ENCODE measurements around the gene LMOD2.

The LMOD2 gene

GRCh38 chr7:123687727-123688126 is 32.1 kb downstream of the LMOD2 start:
- TF ChIP-seq CTCF (IDR thresholded peaks at IDR 0.05; ENCODE audit: poor library complexity, severe bottlenecking), result no peak
- ATAC-seq (ENCODE audit: low read depth), result no peak
- H3K9me3 ChIP-seq (ENCODE audit: severe bottlenecking), result peaks cover 4% of the 10 kb centered on the region
- no peak for DNase-seq (ENCODE audit: low spot score)
- H3K4me3 ChIP-seq (ENCODE audit: severe bottlenecking), result no peak overlapping the region
- H3K36me3 ChIP-seq (ENCODE audit: low read depth), result peaks cover 77% of the 10 kb centered on the region
- H3K4me1 ChIP-seq (ENCODE audit: insufficient read depth, poor library complexity, severe bottlenecking), result no peaks in the 10 kb centered on the region
- no peak overlapping the region for H3K27ac ChIP-seq (ENCODE audit: poor library complexity, severe bottlenecking)
- H3K27me3 ChIP-seq (ENCODE audit: insufficient read depth, poor library complexity, severe bottlenecking), result no peaks in the 10 kb centered on the region

DNA sequence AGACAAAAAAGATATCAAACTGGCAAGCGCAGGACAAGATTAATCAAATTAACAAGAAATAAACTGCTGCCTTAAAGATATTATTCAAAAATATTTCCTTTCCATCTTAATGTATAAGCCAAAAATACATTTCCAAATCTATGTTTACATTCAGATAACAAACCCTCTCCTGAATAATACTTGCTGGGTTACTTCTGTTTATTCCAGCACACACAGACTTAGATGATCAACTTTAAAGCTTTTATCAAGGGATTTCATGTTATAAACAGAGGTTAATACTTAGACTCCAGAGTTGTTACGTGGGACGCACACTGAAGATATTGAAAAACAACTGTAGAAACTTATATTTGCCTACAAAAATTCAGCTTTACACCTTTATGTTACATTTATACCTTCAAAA is 33.6 kb downstream of the LMOD2 start:
- Histone ChIP-seq H3K9me3 (ENCODE audit: severe bottlenecking) (peaks cover 4% of the 10 kb centered on the region), H3K27ac (ENCODE audit: poor library complexity, severe bottlenecking) (no peak overlapping the region), H3K4me1 (ENCODE audit: insufficient read depth, poor library complexity, severe bottlenecking) (no peaks in the 10 kb centered on the region), H3K36me3 (ENCODE audit: low read depth) (peaks cover 77% of the 10 kb centered on the region), H3K27me3 (ENCODE audit: insufficient read depth, poor library complexity, severe bottlenecking) (no peaks in the 10 kb centered on the region), H3K4me3 (ENCODE audit: severe bottlenecking) (no peak overlapping the region)
- no peak for DNase-seq (ENCODE audit: low spot score)
- ATAC-seq (ENCODE audit: low read depth), result no peak
- TF ChIP-seq CTCF (IDR thresholded peaks at IDR 0.05; ENCODE audit: poor library complexity, severe bottlenecking), result no peak

DNA sequence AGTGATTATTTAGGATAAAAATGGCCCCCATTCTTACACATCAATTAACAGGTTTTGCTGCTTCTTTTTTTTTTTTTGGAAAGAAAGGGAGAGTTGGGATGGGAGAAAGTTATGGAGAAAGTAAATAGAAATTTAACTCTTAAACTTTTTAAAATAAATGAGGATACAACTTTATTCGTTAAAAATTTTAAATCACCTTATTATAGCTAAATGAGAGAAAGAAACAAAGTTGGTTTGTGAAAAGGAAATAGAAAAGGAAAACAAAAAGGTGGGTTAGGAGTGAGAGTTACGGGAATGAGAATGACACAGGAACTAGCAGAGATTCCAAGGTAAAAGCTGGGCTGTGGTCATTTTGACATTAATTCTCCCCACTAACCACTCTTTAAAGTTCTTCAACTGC is 34.9 kb downstream of the LMOD2 start:
- H3K4me3 ChIP-seq (ENCODE audit: severe bottlenecking), result no peak overlapping the region
- H3K36me3 ChIP-seq (ENCODE audit: low read depth), result peaks cover 83% of the 10 kb centered on the region
- no peak for ATAC-seq (ENCODE audit: low read depth)

DNA sequence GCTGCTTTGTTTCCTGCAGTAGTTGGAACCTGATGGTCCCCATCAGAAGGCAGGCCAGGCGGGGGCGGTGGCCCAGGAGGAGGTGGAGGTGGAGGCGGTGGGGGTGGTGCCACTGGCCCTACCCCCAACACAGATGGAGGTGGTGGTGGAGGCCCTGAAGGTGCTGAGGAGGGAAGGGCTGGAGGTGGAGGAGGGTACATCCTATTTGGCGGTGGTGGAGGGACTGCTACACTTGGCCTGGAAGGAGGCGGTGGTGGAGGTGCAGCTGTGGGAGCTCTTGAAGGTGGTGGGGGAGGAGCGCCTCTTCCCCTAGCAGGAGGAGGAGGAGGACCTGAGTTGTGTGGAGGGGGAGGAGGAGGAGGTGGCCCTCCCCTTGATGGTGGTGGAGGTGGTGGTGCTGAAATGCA is 36.8 kb downstream of the LMOD2 start:
- no peak for DNase-seq (ENCODE audit: low spot score)
- Histone ChIP-seq H3K9me3 (ENCODE audit: severe bottlenecking) (peaks cover 4% of the 10 kb centered on the region), H3K36me3 (ENCODE audit: low read depth) (peaks cover 90% of the 10 kb centered on the region), H3K4me3 (ENCODE audit: severe bottlenecking) (no peak overlapping the region), H3K4me1 (ENCODE audit: insufficient read depth, poor library complexity, severe bottlenecking) (no peaks in the 10 kb centered on the region), H3K27ac (ENCODE audit: poor library complexity, severe bottlenecking) (no peak overlapping the region), H3K27me3 (ENCODE audit: insufficient read depth, poor library complexity, severe bottlenecking) (no peaks in the 10 kb centered on the region)
- ATAC-seq (ENCODE audit: low read depth), result no peak
- TF ChIP-seq CTCF (IDR thresholded peaks at IDR 0.05; ENCODE audit: poor library complexity, severe bottlenecking), result no peak

More for the DNA sequence above, 34.9 kb downstream of the LMOD2 start:
- Histone ChIP-seq H3K4me1 (ENCODE audit: insufficient read depth, poor library complexity, severe bottlenecking) (no peaks in the 10 kb centered on the region), H3K27me3 (ENCODE audit: insufficient read depth, poor library complexity, severe bottlenecking) (no peaks in the 10 kb centered on the region), H3K27ac (ENCODE audit: poor library complexity, severe bottlenecking) (no peak overlapping the region), H3K9me3 (ENCODE audit: severe bottlenecking) (peaks cover 4% of the 10 kb centered on the region)
- no peak for DNase-seq (ENCODE audit: low spot score)
- TF ChIP-seq CTCF (IDR thresholded peaks at IDR 0.05; ENCODE audit: poor library complexity, severe bottlenecking), result no peak

- DNase-seq (ENCODE audit: low spot score), result no peak
- no peak for TF ChIP-seq CTCF (IDR thresholded peaks at IDR 0.05; ENCODE audit: poor library complexity, severe bottlenecking)
- Histone ChIP-seq H3K4me3 (ENCODE audit: severe bottlenecking) (no peak overlapping the region), H3K4me1 (ENCODE audit: insufficient read depth, poor library complexity, severe bottlenecking) (no peaks in the 10 kb centered on the region), H3K9me3 (ENCODE audit: severe bottlenecking) (no peaks in the 10 kb centered on the region), H3K27me3 (ENCODE audit: insufficient read depth, poor library complexity, severe bottlenecking) (no peaks in the 10 kb centered on the region), H3K27ac (ENCODE audit: poor library complexity, severe bottlenecking) (no peak overlapping the region), H3K36me3 (ENCODE audit: low read depth) (peaks cover 87% of the 10 kb centered on the region)
- ATAC-seq (ENCODE audit: low read depth), result no peak
These were observed 40.4 kb downstream of the LMOD2 start for GRCh38 chr7:123695944-123696677.

Data from RWPE2 (cell line).